ENCODE measurements around the gene CLRN3. TPM values are rescaled to one million over a fixed set of nuclear protein-coding genes. Genes with fewer than 3 reads are reported as not detected.

CLRN3 gene
- total RNA-seq, 2 experiments from 2014 or later, result not detected

Other genes with a start within 250 kb of the CLRN3 start
- gene FOXI2, start 155.8 kb downstream of the CLRN3 start, total RNA-seq, result not detected
- gene PTPRE, start 14.2 kb upstream of the CLRN3 start, total RNA-seq, result 10 to 100 TPM; 16.5 to 27.1 TPM
- gene MKI67, start 233.5 kb upstream of the CLRN3 start, total RNA-seq, result 100 to 1,000 TPM; 333 to 418 TPM

Measured in activated CD8-positive, alpha-beta memory T cell treated with anti-CD3 and anti-CD28 coated beads, Interleukin-2, amount 10 ng/mL, durations not matched to agents 7 days and 5 days (primary cell).